LNCAP (cell line): ENCODE measurements around the gene ERBB2.

Source experiments
- CTCF ChIP-seq: fragments of 450-650 bp; IDR thresholded peaks from 2 replicates; pipeline ENCODE4 v1.5.1; 2017; ENCODE audit warnings: mild to moderate bottlenecking

The ERBB2 gene

GRCh38 chr17:39747745-39748144 lies 47.9 kb downstream of the ERBB2 start:
- no peak for TF ChIP-seq CTCF

GRCh38 chr17:39750131-39751015 lies 50.5 kb downstream of the ERBB2 start:
- no peak for TF ChIP-seq CTCF

GRCh38 chr17:39751016-39751543 lies 51.2 kb downstream of the ERBB2 start:
- no peak for TF ChIP-seq CTCF

GRCh38 chr17:39751637-39752036 lies 51.8 kb downstream of the ERBB2 start:
- TF ChIP-seq CTCF = no peak

- TF ChIP-seq CTCF = no peak
Observed at GRCh38 chr17:39752241-39752881, 52.5 kb downstream of the ERBB2 start.

- TF ChIP-seq CTCF = no peak
Observed at GRCh38 chr17:39753514-39754160, 53.8 kb downstream of the ERBB2 start.

- TF ChIP-seq CTCF = peak; percentile 94
Observed at GRCh38 chr17:39754161-39754957, 54.5 kb downstream of the ERBB2 start.
